NCI-H748 (cell line): ENCODE measurements around the gene LPCAT2.
A peak's percentile ranks its signal among the peaks of the same experiment; 100 is the strongest.

Source experiments
- DNase-seq: peaks from one replicate; lab custom pipeline; 2025; ENCODE audit not compliant: unreplicated experiment; lab: John Stamatoyannopoulos, UW

The LPCAT2 gene

GRCh38 chr16:55502801-55503366, 6.0 kb upstream of the LPCAT2 start:
- DNase-seq, result no peak

GRCh38 chr16:55503726-55504550, 4.9 kb upstream of the LPCAT2 start:
- no peak for DNase-seq

GRCh38 chr16:55505333-55506015, 3.4 kb upstream of the LPCAT2 start:
- DNase-seq, result no peak

GRCh38 chr16:55506083-55506482, 2.8 kb upstream of the LPCAT2 start:
- peak; percentile 46 for DNase-seq

- DNase-seq, result no peak
These were observed 2.2 kb upstream of the LPCAT2 start for GRCh38 chr16:55506708-55507107.

GRCh38 chr16:55508271-55508921, 476 bp upstream of the LPCAT2 start:
- DNase-seq, result no peak

GRCh38 chr16:55510185-55510805, 1.4 kb downstream of the LPCAT2 start:
- DNase-seq, result no peak

GRCh38 chr16:55512941-55513340, 4.1 kb downstream of the LPCAT2 start:
- no peak for DNase-seq

GRCh38 chr16:55513616-55514015, 4.7 kb downstream of the LPCAT2 start:
- no peak for DNase-seq

- no peak for DNase-seq
These were observed 6.2 kb downstream of the LPCAT2 start for GRCh38 chr16:55515111-55515510.

- DNase-seq, result no peak
These were observed 12.9 kb downstream of the LPCAT2 start for GRCh38 chr16:55521792-55522191.

- no peak for DNase-seq
These were observed 17.6 kb downstream of the LPCAT2 start for GRCh38 chr16:55526441-55526840.

- no peak for DNase-seq
These were observed 19.0 kb downstream of the LPCAT2 start for GRCh38 chr16:55527885-55528284.

- no peak for DNase-seq
These were observed 20.1 kb downstream of the LPCAT2 start for GRCh38 chr16:55529018-55529417.

- DNase-seq, result no peak
These were observed 21.5 kb downstream of the LPCAT2 start for GRCh38 chr16:55530316-55530856.

- no peak for DNase-seq
These were observed 23.4 kb downstream of the LPCAT2 start for GRCh38 chr16:55532227-55532626.

GRCh38 chr16:55534756-55535155, 25.9 kb downstream of the LPCAT2 start:
- DNase-seq, result no peak

- no peak for DNase-seq
These were observed 30.2 kb downstream of the LPCAT2 start for GRCh38 chr16:55539049-55539448.

- no peak for DNase-seq
These were observed 30.6 kb downstream of the LPCAT2 start for GRCh38 chr16:55539488-55539887.

GRCh38 chr16:55540221-55540620, 31.3 kb downstream of the LPCAT2 start:
- no peak for DNase-seq
